ENCODE data around the gene CSNK1A1.

The CSNK1A1 gene

GRCh38 chr5:149473441-149473840 lies 77.8 kb downstream of the CSNK1A1 start:
- TF ChIP-seq TAF1 (IDR thresholded peaks at IDR 0.05; ENCODE audit: borderline replicate concordance, insufficient read depth, low read length), result no peak
- no peak for TF ChIP-seq FOXP2 (optimal IDR thresholded peaks at IDR 0.05; ENCODE audit: borderline replicate concordance, extremely low read depth, extremely low read length, insufficient read depth)
- TF ChIP-seq REST (IDR thresholded peaks at IDR 0.05; ENCODE audit: insufficient read depth in 1 of 2, low read depth in 2 of 2, low read length in 2 of 2), result no peak
- no peak for TF ChIP-seq POLR2AphosphoS5 (IDR thresholded peaks at IDR 0.05; ENCODE audit: low read depth, low read length)
- TF ChIP-seq SIN3A (IDR thresholded peaks at IDR 0.05; ENCODE audit: borderline replicate concordance, insufficient read depth, low read length), result no peak

- TF ChIP-seq POLR2AphosphoS5 (IDR thresholded peaks at IDR 0.05; ENCODE audit: low read depth, low read length) (no peak), TAF1 (IDR thresholded peaks at IDR 0.05; ENCODE audit: borderline replicate concordance, insufficient read depth, low read length) (no peak), REST (IDR thresholded peaks at IDR 0.05; ENCODE audit: insufficient read depth in 1 of 2, low read depth in 2 of 2, low read length in 2 of 2) (no peak), FOXP2 (optimal IDR thresholded peaks at IDR 0.05; ENCODE audit: borderline replicate concordance, extremely low read depth, extremely low read length, insufficient read depth) (no peak), SIN3A (IDR thresholded peaks at IDR 0.05; ENCODE audit: borderline replicate concordance, insufficient read depth, low read length) (no peak)
These were observed 78.8 kb downstream of the CSNK1A1 start for GRCh38 chr5:149472399-149472798.

- no peak for TF ChIP-seq SIN3A (IDR thresholded peaks at IDR 0.05; ENCODE audit: borderline replicate concordance, insufficient read depth, low read length)
- no peak for TF ChIP-seq REST (IDR thresholded peaks at IDR 0.05; ENCODE audit: insufficient read depth in 1 of 2, low read depth in 2 of 2, low read length in 2 of 2)
- no peak for TF ChIP-seq POLR2AphosphoS5 (IDR thresholded peaks at IDR 0.05; ENCODE audit: low read depth, low read length)
- TF ChIP-seq TAF1 (IDR thresholded peaks at IDR 0.05; ENCODE audit: borderline replicate concordance, insufficient read depth, low read length), result no peak
- no peak for TF ChIP-seq FOXP2 (optimal IDR thresholded peaks at IDR 0.05; ENCODE audit: borderline replicate concordance, extremely low read depth, extremely low read length, insufficient read depth)
These were observed 79.6 kb downstream of the CSNK1A1 start for GRCh38 chr5:149471406-149472183.

GRCh38 chr5:149470942-149471341 lies 80.3 kb downstream of the CSNK1A1 start:
- TF ChIP-seq FOXP2 (optimal IDR thresholded peaks at IDR 0.05; ENCODE audit: borderline replicate concordance, extremely low read depth, extremely low read length, insufficient read depth), result no peak
- no peak for TF ChIP-seq SIN3A (IDR thresholded peaks at IDR 0.05; ENCODE audit: borderline replicate concordance, insufficient read depth, low read length)
- no peak for TF ChIP-seq TAF1 (IDR thresholded peaks at IDR 0.05; ENCODE audit: borderline replicate concordance, insufficient read depth, low read length)
- TF ChIP-seq REST (IDR thresholded peaks at IDR 0.05; ENCODE audit: insufficient read depth in 1 of 2, low read depth in 2 of 2, low read length in 2 of 2), result no peak
- no peak for TF ChIP-seq POLR2AphosphoS5 (IDR thresholded peaks at IDR 0.05; ENCODE audit: low read depth, low read length)

Data from PFSK-1 (cell line).